GM21526 (cell line): ENCODE results near the gene CCDC85C.

Experiments
- ATAC-seq: cut with Tn5 transposase; IDR thresholded peaks from one replicate; pipeline ENCODE4 v1.9.1; 2021; ENCODE audit warnings: moderate library complexity; ENCODE audit not compliant: unreplicated experiment, low FRiP score

CCDC85C gene

GRCh38 chr14:99632410-99633035, 28.5 kb upstream of the CCDC85C start:
- no peak for ATAC-seq

DNA sequence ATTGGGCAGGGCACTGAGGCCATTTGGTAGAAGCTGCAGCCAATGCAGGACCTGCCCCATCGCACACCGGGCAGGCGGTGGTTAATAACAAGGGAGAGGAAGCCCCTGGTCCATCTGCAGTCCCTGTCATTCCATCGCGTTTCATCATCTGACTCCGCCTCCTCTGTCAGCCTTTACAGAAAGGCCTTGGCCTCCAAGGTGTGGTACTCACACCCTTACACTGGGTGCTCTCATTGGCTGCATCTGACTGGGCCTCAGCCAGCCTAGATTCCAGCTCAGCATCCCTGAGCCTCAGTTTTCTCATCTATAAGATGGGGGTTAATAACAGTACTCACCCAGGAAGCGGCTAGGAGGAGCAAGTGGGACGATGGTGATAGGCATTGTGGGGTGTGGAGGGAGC, 26.2 kb upstream of the CCDC85C start:
- ATAC-seq = no peak

GRCh38 chr14:99628887-99629618, 25.0 kb upstream of the CCDC85C start:
- peak; percentile 65 for ATAC-seq

GRCh38 chr14:99627510-99628381, 23.7 kb upstream of the CCDC85C start:
- no peak for ATAC-seq

- ATAC-seq = no peak
These were observed 23.1 kb upstream of the CCDC85C start for GRCh38 chr14:99627100-99627499.

GRCh38 chr14:99626041-99626648, 22.1 kb upstream of the CCDC85C start:
- ATAC-seq = no peak

DNA sequence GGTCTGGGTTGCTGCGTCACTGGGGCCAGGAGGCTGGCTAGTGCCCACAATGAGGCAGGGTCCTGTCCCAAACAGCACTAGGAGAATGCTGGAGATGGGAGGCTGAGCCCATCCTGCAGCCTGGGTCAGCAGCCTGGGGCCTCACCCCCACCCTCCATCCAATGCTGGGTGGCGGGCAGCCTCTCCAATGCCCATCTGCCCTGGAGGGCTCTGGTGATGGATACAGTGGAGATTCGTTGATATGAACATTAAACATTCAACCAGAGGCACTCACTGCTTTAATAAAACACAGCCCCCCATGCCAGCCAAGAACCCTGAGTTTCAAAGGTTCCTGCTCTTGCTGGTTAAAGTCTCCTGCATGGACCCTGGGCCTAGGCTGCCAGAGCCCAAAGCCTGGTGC, 21.5 kb upstream of the CCDC85C start:
- no peak for ATAC-seq

- no peak for ATAC-seq
These were observed 21.0 kb upstream of the CCDC85C start for GRCh38 chr14:99624971-99625370.

GRCh38 chr14:99624024-99624423, 20.0 kb upstream of the CCDC85C start:
- ATAC-seq = no peak

DNA sequence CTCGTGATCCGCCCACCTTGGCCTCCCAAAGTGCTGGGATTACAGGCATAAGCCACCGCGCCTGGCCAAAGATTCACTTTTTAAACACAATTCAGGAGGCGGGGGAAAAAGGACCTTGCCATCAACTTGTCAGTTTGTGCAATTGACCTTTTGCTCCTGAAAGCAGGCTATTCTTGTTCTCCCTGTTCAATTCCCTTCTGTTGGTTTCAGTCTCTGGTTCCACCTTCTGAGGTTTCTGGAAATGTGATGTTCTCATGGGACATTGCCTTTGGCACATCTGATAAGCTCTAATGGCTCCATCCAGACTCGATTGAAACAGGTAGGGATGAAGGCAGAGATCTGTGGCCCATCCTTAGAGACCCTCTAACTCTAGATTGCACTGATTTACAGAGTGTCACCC, 17.9 kb upstream of the CCDC85C start:
- no peak for ATAC-seq

DNA sequence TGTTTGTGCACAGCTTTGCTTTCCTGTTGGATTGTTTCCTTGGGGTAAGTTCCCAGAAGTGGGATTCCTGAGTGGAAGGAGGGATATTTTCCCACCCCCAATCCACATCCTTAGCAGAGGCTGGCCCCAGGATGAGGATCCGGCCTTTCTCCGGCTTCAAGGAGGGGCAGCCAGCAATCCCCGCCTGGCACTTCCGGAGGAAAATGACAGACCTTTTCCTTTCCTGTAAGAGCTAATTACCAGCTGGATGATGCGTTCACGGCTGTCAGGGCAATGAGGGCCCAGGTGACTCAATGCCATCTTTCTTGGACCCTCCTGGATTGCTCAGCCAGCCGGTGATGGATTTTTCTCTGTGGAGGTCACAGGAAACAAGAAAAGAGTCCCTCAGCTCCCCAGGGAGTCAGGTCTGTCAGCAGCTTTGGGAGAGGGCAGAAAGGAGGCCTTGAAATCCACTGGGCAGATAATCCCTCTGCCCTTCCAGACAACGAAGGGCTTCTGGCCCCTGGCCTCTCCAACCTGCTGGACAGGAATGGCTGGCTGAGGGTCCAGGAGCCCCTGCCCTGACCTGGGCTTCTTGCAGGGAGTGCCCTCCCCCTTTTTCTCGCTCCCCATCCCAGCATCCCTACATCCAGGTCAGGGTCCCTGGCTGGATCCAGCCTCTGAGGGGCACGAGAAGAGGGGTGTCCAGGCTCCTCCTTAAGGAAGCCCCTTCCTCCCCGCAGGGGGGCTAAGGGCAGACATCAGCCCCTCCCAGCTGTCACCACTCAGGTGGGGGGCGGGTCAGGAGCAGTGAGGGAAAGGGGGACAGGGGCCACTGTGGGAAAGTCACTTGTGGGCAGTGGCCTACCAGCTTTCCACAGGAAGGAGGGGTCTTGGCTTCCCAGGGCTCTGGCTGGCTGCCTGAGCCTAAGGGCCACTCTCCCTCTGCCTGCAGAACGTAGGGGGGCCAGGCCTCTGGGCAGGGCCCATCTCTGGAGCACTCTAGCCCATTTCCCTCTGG, 16.1 kb upstream of the CCDC85C start:
- no peak for ATAC-seq

- ATAC-seq = no peak
These were observed 13.1 kb upstream of the CCDC85C start for GRCh38 chr14:99616832-99617800.

- no peak for ATAC-seq
These were observed 11.6 kb upstream of the CCDC85C start for GRCh38 chr14:99615497-99616157.

GRCh38 chr14:99612738-99613330, 8.8 kb upstream of the CCDC85C start:
- no peak for ATAC-seq

- no peak for ATAC-seq
These were observed 8.2 kb upstream of the CCDC85C start for GRCh38 chr14:99612071-99612737.

GRCh38 chr14:99611646-99612045, 7.6 kb upstream of the CCDC85C start:
- no peak for ATAC-seq
